Hematopoietic multipotent progenitor cell treated with erythropoietin and hydrocortisone succinate and interleukin-3 and kit ligand, for 15 days (in vitro differentiated cells): ENCODE results near the gene FBXO34.

Experiments
- DNase-seq: peaks from one replicate; pipeline ENCODE4 v3.0.0-alpha.2; 2015; ENCODE audit warnings: low spot score

The FBXO34 gene

GRCh38 chr14:55272922-55273321 is 1.7 kb downstream of the FBXO34 start:
- peak; percentile 19 for DNase-seq

- no peak for DNase-seq
Observed at GRCh38 chr14:55274146-55274545, 2.9 kb downstream of the FBXO34 start.

- DNase-seq: peak; percentile 49
Observed at GRCh38 chr14:55274751-55275150, 3.5 kb downstream of the FBXO34 start.

GRCh38 chr14:55276736-55277135 is 5.5 kb downstream of the FBXO34 start:
- no peak for DNase-seq

GRCh38 chr14:55277972-55278740 is 6.9 kb downstream of the FBXO34 start:
- DNase-seq: no peak

- DNase-seq: no peak
Observed at GRCh38 chr14:55279384-55279783, 8.2 kb downstream of the FBXO34 start.

GRCh38 chr14:55281316-55281839 is 10.2 kb downstream of the FBXO34 start:
- DNase-seq: no peak

- DNase-seq: no peak
Observed at GRCh38 chr14:55285048-55285652, 13.9 kb downstream of the FBXO34 start.

GRCh38 chr14:55288439-55288838 is 17.2 kb downstream of the FBXO34 start:
- no peak for DNase-seq

- no peak for DNase-seq
Observed at GRCh38 chr14:55291480-55292081, 20.4 kb downstream of the FBXO34 start.

- no peak for DNase-seq
Observed at GRCh38 chr14:55294603-55295002, 23.4 kb downstream of the FBXO34 start.

- no peak for DNase-seq
Observed at GRCh38 chr14:55297611-55298499, 26.6 kb downstream of the FBXO34 start.

GRCh38 chr14:55298500-55298822 is 27.2 kb downstream of the FBXO34 start:
- no peak for DNase-seq

- DNase-seq: peak; percentile 73
Observed at GRCh38 chr14:55301437-55302121, 30.4 kb downstream of the FBXO34 start.

GRCh38 chr14:55302367-55303124 is 31.3 kb downstream of the FBXO34 start:
- no peak for DNase-seq

- no peak for DNase-seq
Observed at GRCh38 chr14:55303125-55303499, 31.9 kb downstream of the FBXO34 start.

GRCh38 chr14:55303691-55304145 is 32.5 kb downstream of the FBXO34 start:
- DNase-seq: no peak

- no peak for DNase-seq
Observed at GRCh38 chr14:55306938-55307589, 35.8 kb downstream of the FBXO34 start.

- no peak for DNase-seq
Observed at GRCh38 chr14:55309154-55309553, 37.9 kb downstream of the FBXO34 start.

GRCh38 chr14:55309761-55310365 is 38.6 kb downstream of the FBXO34 start:
- DNase-seq: no peak
